Lower lobe of right lung (tissue), 1 donor: ENCODE measurements around the gene SEC22A. TPM values are rescaled to one million over a fixed set of nuclear protein-coding genes. Genes with fewer than 3 reads are reported as not detected.

ENCODE experiments used
- microRNA-seq: library from miRNA; unstranded; fragments of <30 nt; microRNA quantifications from one replicate; pipeline ENCODE4 v1.2.0, GENCODE V29; 2020; ENCODE audit warnings: borderline number of aligned reads
- total RNA-seq: library from RNA; stranded (reverse); fragmentation: NEBNext Ultra II Directional; extraction: Animal tissue kit (Norgen Biotek cat#: 25700); gene quantifications from one replicate; pipeline ENCODE4 v1.2.1, GENCODE V29; 2021
- donor health status: DM: no; HTN: yes; CAD: no; lungs with severe emphysema.

Gene SEC22A
- total RNA-seq, 1 donor from 2014 or later, result 15.5 TPM

Small RNAs within 50 kb of the gene (microRNA-seq; reads per million reads assigned to microRNA genes)
- not detected for gene MIR7110

Other genes starting within 250 kb of the SEC22A start
- 0.71 TPM for gene SEMA5B, start 174.2 kb upstream of the SEC22A start, total RNA-seq
- 29.3 TPM for gene PDIA5, start 134.9 kb upstream of the SEC22A start, total RNA-seq
- gene ADCY5, start 247.1 kb downstream of the SEC22A start, total RNA-seq, result 5.6 TPM